Esophagus squamous epithelium (tissue), 5 donors: Measurements from ENCODE around the gene ECI1. TPM values are rescaled to one million over a fixed set of nuclear protein-coding genes. Genes with fewer than 3 reads are reported as not detected.

Experiments used
- DNase-seq: peaks from one replicate; lab custom pipeline; 2025; lab: John Stamatoyannopoulos, UW
- H3K27ac ChIP-seq, 4 donors: fragments of 200-600 bp; sonication (generic); one replicate each; pipeline ENCODE4 v1.5.1; 2016 to 2019; ENCODE audit warnings: mild to moderate bottlenecking in 1 of 4
- H3K27me3 ChIP-seq, 4 donors: fragments of 200-600 bp; sonication (generic); 1 replicate in 3 of 4; 2 replicates in 1 of 4; pipeline versions ENCODE4 v1.5.1 to v1.6.0; 2017 to 2021; ENCODE audit warnings: antibody characterized with exemption in 1 of 4
- H3K36me3 ChIP-seq, 3 donors: fragments of 200-600 bp; sonication (generic); one replicate each; pipeline ENCODE4 v1.5.1; 2016 to 2019
- H3K4me1 ChIP-seq, 3 donors: fragments of 200-600 bp; sonication (generic); one replicate each; pipeline ENCODE4 v1.5.1; 2017 to 2019
- H3K4me3 ChIP-seq, 4 donors: fragments of 200-600 bp; sonication (generic); 1 replicate in 3 of 4; 2 replicates in 1 of 4; pipeline ENCODE4 v1.5.1; 2016 to 2019; ENCODE audit warnings: mild to moderate bottlenecking in 2 of 4, moderate library complexity in 1 of 4
- H3K9me3 ChIP-seq, 3 donors: fragments of 200-600 bp; sonication (generic); one replicate each; pipeline ENCODE4 v1.5.1; 2016 to 2019
- CTCF ChIP-seq, 6 experiments: fragments of 450-650 bp in 4 of 6; fragments of 200-600 bp in 2 of 6; sonication (generic) in 2 of 6; IDR thresholded peaks; one replicate each; pipeline ENCODE4 v1.5.1; 2016 to 2019; ENCODE audit warnings: antibody characterized with exemption in 6 of 6, mild to moderate bottlenecking in 4 of 6, moderate library complexity in 4 of 6
- POLR2A ChIP-seq, 4 donors: fragments of 450-650 bp; IDR thresholded peaks; one replicate each; pipeline ENCODE4 v1.6.1; 2017; ENCODE audit warnings: antibody characterized with exemption in 4 of 4, mild to moderate bottlenecking in 4 of 4, moderate library complexity in 3 of 4
- WGBS, 2 donors: methylation state at CpG; one replicate each; pipeline ENCODE4 v1.1.5; 2018; 5-methylcytosine and 5-hydroxymethylcytosine counted together
- intact Hi-C: fragments of 100-400 bp; cut with DNase I; formaldehyde crosslinking; loops from one replicate; pipeline ENCODE4 v1.15.0; 2022
- total RNA-seq, 4 donors: library from RNA; depleted of rRNA; stranded (reverse); fragments of >200 nt; gene quantifications; one replicate each; pipeline ENCODE4 v1.1.0, GENCODE V29; 2016
- donor health status: DM: yes; HTN: yes; CAD: no.

The ECI1 gene
- total RNA-seq, 4 donors from 2014 or later: 38.6 to 50.7 (median 42.6) TPM

DNA sequence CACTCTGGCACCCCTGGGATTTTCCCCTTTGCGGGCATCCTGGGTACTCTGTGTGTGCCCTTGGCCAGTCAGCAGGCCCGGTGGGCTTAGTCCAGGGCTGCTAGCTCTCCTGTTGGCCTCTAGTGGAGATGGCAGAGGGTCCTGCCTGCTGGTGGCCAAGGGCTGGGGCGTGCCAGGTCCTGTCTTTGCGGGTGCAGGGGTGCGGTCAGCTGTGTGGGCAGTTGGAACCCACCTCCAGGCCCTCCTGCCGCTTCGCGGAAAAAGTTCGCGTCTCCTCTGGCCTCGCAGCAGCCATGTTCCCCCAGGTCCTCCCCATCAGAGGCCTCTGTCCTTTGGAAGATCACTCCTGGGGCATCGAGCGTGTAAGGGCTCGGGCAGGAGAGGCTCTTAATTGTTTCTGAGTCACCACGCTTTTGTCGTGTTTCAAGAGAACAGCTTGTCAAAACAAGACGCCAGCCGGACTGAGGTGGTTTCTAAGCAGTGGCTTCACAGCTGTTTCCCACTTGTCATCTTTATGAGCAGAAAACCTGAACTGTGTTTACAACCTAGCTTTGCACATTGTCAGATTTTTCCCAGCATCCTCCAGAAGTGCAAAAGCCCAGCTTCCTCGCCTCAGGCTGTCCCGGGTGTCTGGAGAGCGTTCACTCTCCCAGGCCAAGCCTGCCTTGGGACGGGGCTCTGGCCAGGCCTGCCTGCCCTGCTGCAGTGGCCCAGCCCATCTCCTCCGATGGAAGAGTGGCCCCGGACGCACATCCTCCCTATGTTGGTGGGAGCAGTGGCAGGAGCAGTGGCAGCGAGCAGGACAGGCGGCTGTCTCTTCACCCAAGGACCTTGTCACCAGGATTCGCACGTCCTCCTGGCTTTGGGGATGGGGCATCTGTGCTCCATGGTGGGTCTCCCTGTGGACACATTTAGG, 20.1 kb downstream of the ECI1 start:
- peaks cover 4 to 40% (median 15%) of the 10 kb centered on the region in 3 donors for H3K4me1 ChIP-seq
- DNase-seq: no peak
- intact Hi-C loops: no loop called here
- no peak overlapping the region for H3K4me3 ChIP-seq
- H3K9me3 ChIP-seq: no peaks in the 10 kb centered on the region
- no peak overlapping the region for H3K27ac ChIP-seq
- H3K27me3 ChIP-seq: peaks cover 0 to 24% (median 2%) of the 10 kb centered on the region in 4 donors
- peaks cover 58 to 95% (median 62%) of the 10 kb centered on the region in 3 donors for H3K36me3 ChIP-seq
- 61% methylated on average over 15 to 16 of the region's 29 CpGs for WGBS, 2 donors
- no peak for TF ChIP-seq CTCF (IDR thresholded peaks at IDR 0.05)
- no peak for TF ChIP-seq POLR2A (IDR thresholded peaks at IDR 0.05)

DNA sequence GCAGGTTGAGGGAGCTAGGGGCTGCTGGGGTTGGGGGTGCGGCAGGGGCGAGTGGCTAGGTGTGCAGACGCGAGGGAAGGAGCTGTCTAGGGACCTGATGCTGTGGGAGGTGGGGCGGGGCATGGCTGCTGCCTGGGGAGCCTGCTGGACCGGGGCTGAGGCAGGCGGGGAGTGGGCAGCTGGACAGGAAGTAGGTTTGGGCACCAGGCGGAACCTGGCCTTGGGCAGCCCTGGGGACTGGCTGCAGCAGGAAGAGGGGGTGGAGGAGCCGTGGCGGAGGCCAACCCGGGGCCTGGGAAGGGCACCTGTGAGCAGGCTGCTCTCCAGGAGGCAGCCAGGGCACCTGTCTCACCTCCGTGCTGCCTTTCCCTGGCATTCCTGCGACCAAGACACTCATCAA, 21.0 kb downstream of the ECI1 start:
- no peaks in the 10 kb centered on the region for H3K9me3 ChIP-seq
- intact Hi-C loops: no loop called here
- H3K27ac ChIP-seq: no peak overlapping the region
- 88 to 92% methylated on average over 7 to 10 of the region's 13 CpGs for WGBS, 2 donors
- DNase-seq: no peak
- H3K4me1 ChIP-seq: peaks cover under 1 to 40% (median 21%) of the 10 kb centered on the region in 3 donors
- H3K27me3 ChIP-seq: peaks cover 0 to 15% (median 0%) of the 10 kb centered on the region in 4 donors
- H3K4me3 ChIP-seq: no peak overlapping the region
- peaks cover 54 to 87% (median 59%) of the 10 kb centered on the region in 3 donors for H3K36me3 ChIP-seq
- no peak for TF ChIP-seq CTCF (IDR thresholded peaks at IDR 0.05)
- no peak for TF ChIP-seq POLR2A (IDR thresholded peaks at IDR 0.05)

- peaks cover 0 to 9% (median 0%) of the 10 kb centered on the region in 4 donors for H3K27me3 ChIP-seq
- TF ChIP-seq POLR2A (IDR thresholded peaks at IDR 0.05) (no peak), CTCF (IDR thresholded peaks at IDR 0.05) (no peak)
- peaks cover 48 to 81% (median 55%) of the 10 kb centered on the region in 3 donors for H3K36me3 ChIP-seq
- H3K4me3 ChIP-seq: no peak overlapping the region
- intact Hi-C loops: no loop called here
- peaks cover 6 to 47% (median 27%) of the 10 kb centered on the region in 3 donors for H3K4me1 ChIP-seq
- 89 to 100% methylated on average over 2 to 9 of the region's 23 CpGs for WGBS, 2 donors
- H3K27ac ChIP-seq: no peak overlapping the region
- DNase-seq: no peak
- no peaks in the 10 kb centered on the region for H3K9me3 ChIP-seq
Measured at GRCh38 chr16:2229632-2230250, 21.6 kb downstream of the ECI1 start.

DNA sequence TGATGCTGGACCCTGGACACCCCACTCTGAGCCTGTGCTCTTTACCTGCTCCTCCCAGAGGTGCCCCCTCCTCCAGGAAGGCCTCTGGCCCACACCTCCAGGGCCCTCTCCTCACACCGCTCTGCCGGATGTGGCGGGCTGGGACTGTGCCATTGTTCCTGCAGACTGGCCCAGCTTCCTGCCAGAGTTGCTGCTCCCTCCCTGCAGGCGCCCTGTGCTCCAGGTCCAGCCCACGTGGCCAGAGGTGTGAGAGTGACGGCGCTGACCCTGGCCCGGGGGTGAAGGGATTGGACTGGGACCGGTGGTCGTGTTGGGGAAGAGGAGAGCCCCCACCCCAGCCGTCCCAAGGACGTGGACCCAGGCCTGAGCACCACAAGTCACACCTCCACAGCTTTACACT, 22.3 kb downstream of the ECI1 start:
- Histone ChIP-seq H3K9me3 (no peaks in the 10 kb centered on the region), H3K4me3 (no peak overlapping the region), H3K36me3 (peaks cover 41 to 74% (median 49%) of the 10 kb centered on the region in 3 donors), H3K27ac (no peak overlapping the region), H3K4me1 (peaks cover 12 to 53% (median 33%) of the 10 kb centered on the region in 3 donors), H3K27me3 (peaks cover 0 to 4% (median 0%) of the 10 kb centered on the region in 4 donors)
- TF ChIP-seq CTCF (IDR thresholded peaks at IDR 0.05): no peak
- TF ChIP-seq POLR2A (IDR thresholded peaks at IDR 0.05): no peak
- intact Hi-C loops: no loop called here
- WGBS, 2 donors: 94% methylated on average over 3 of the region's 12 CpGs; no CpG with 5 or more reads in 1 of the 2 donors
- DNase-seq: no peak
